RKO (cell line): ENCODE results near the gene TRPC6.
A peak's percentile ranks its signal among the peaks of the same experiment; 100 is the strongest.
"Not testable (repeated sequence)": the region's sequence is repeated elsewhere in the genome, so short reads cannot be mapped to it uniquely, and the experiment has no call there.

Experiments used
- DNase-seq: peaks from one replicate; pipeline ENCODE4 v3.0.0-alpha.2; 2016; ENCODE audit warnings: low spot score

Gene TRPC6

DNA sequence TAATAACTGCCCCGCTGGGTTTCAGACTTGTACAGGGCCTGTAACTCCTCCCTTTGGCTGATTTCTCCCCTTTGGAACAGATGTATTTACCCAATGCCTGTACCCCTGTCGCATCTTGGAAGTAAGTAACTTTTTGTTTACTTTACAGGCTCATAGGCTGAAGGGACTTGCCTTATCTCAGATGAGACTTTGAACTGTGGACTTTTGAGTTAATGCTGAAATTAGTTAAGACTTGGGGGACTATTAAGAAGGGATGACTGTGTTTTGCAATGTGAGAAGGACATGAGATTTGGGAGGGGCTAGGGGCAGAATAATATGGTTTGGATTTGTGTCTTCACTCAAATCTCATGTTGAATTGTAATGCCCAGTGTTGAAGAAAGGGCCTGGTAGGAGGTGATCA lies 62.0 kb downstream of the TRPC6 start:
- no peak for DNase-seq

- no peak for DNase-seq
Measured at GRCh38 chr11:101516546-101516945, 67.3 kb downstream of the TRPC6 start.

DNA sequence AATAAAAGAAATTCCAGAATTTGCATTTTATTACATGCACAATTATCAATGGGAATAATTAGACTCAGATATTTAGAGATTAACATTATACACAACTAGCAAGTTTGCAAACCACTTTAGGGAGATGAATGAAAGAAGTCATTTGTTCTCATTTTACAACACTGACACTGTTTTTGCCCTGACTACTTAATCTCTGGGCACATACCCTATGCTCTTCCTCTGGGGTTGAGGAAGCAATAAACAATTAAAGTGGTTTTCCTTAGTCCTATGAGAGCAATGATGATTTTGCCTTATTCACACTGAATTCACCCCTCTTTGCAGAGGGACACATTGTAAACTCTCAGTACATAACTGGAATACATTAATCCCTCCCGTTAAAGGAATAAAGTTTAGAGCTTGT lies 72.7 kb downstream of the TRPC6 start:
- no peak for DNase-seq

GRCh38 chr11:101510591-101510990 lies 73.2 kb downstream of the TRPC6 start:
- DNase-seq, result no peak

DNA sequence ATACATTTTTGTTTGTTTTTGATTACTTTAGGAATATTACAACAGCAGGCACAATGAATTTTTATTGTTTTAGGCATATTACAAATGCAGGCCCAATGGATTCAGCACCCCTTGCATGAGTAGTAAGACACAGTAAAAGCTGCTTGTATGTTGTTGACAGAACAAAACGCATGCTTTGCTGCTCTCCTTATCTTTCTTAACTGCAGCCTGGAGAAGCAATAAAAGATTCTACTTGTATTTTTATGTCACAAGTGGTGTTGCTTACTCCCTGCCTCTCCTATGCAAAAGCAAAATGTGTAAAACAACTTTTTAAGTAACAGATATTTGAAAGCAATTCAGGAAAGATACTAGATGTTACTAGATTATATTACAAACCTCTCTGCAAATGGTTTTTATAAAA lies 73.9 kb downstream of the TRPC6 start:
- no peak for DNase-seq

DNA sequence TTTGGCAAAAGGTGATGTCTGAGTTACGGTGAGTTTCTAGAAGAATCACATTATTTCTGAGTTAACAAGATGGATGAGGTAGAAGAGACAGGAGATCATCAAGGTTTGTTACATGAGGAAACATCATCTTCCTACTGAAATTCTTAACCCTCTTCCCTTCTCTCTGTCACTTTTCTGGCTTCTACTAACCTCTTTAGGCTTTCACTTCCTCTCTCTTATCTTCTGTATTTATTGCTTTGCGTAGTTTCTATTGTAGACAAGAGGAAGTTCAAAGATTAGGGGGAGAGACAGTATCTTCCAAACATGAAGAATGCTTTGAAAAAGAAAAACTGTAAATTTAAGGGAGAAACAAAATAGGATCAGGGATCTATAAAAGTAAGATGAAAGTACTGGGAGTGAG lies 75.4 kb downstream of the TRPC6 start:
- DNase-seq, result no peak

- DNase-seq, result no peak
Measured at GRCh38 chr11:101498891-101499290, 84.9 kb downstream of the TRPC6 start.

DNA sequence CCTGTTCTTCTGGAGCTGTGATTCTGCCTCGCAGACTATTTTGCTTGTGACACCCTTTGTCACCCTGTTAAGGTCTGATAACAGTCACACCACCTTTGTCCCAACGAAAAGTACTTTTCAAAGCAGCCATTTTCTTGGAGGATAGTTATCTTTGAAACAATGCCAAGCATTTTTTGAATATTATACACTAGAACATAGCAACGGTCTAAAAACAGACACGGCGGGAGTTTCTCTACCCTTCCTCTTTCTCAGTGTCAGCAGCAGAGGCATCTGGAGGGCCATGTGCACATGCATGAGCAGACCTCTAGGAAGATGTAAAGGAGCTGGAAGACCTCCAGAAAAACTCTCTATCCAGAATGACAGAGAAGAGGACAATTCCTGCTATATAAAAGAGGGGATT lies 86.5 kb downstream of the TRPC6 start:
- no peak for DNase-seq

GRCh38 chr11:101487775-101488174 lies 96.0 kb downstream of the TRPC6 start:
- peak; percentile 14 for DNase-seq

- DNase-seq, result no peak
Measured at GRCh38 chr11:101482556-101483124, 101.2 kb downstream of the TRPC6 start.

GRCh38 chr11:101478587-101479369 lies 105.0 kb downstream of the TRPC6 start:
- no peak for DNase-seq

DNA sequence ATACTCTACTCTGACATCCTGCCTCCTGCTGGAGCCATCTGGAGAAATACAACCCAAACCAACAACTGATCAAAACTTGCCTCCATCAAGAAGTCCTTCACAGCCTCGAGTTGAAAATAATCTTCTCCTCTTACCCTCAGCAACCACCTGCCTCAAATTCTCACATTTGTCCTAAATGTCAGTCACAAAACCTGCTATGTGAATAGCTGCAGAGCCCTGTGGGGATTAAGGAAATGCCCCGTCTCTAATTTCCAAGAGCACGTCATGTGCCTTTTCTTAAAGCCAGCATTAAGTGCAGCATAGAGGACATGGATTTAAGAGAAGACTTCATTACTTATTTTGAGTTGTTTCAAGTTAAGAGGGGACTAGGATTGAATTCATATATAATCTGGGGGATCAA lies 105.9 kb downstream of the TRPC6 start:
- no peak for DNase-seq

GRCh38 chr11:101476191-101476590 lies 107.6 kb downstream of the TRPC6 start:
- DNase-seq, result no peak

DNA sequence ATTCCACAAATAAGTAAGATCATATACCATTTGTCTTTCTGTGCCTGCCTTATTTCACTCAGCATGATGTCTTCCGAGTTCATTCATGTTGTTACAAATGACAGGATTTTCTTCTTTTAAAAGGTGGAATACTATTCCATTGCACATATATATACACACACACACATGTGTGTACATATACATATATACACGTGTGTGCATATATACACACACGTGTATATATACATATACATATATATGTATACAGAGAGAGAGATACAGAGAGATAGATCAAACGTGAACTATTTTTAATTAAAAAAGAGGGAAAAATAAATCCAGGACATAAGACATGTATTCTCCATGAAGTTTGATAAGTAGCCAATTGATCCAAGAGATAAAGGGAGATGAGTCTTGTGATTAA lies 108.1 kb downstream of the TRPC6 start:
- DNase-seq, result no peak

DNA sequence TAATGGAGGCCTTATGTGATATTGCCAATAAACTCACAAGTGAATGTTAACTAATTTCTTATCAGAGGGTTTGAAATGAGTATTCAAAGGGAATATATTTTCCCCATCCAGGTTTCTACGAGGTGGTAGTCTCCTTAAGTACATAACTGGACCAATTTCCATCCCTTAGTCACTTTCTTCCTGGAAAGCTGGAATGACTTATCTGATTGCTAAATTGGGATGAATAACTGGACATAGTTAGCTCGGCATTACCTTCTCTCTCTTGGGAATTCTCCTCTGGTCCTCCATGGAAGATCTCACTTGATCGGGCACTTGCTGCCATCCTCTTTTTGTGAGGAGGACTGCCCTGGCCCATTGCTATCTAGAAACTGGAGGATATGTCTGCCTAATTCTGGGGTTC lies 109.1 kb downstream of the TRPC6 start:
- no peak for DNase-seq

DNA sequence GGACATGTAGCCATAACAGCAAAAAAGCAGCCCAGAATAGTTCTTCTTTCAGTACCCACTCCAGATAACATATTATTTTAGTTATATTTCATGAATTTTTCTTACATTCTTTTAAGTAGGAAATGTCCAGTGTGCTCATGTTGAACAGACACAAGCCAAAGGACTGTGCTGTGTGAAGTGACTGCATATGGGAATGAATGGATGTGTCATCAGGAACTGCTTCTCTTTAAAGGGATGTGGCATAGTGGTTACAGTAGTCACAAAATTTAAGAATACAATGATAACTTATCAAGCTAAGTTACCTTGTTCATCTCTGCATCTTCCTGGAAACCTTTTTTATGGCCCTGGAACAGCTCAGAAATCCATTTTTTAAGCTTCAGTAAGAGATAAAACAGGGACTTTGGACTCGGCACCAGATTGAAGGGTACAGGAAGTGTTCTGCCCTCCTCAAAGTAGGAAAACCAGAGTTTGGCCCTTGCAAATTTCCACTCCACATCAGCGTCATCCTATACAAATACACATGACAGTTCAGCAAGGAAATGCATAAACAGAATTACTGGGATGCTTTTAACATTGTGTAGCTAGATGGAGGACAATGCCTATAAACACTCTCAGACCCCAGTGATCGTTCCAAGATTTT lies 112.8 kb downstream of the TRPC6 start:
- peak; percentile 20 for DNase-seq

DNA sequence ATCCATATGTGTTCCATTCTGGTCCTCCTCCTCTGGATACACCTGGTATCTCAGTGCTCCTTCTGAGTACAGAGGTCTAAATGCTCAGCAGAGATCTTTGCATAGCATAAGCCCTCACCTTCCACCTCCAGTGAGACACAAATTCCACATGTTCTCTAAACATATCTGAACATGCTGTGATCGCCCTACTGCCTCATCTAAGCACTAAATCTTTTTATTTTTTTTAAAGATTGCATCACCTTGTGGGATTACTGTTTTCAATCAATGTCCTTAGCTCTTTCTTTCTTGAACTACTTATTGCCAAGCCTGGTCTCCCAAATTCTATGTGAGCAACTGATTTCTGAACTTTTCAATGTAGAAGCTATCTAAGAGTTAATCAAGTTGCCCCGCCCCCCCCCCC lies 113.4 kb downstream of the TRPC6 start:
- no peak for DNase-seq

- no peak for DNase-seq
Measured at GRCh38 chr11:101466352-101466751, 117.5 kb downstream of the TRPC6 start.

GRCh38 chr11:101464388-101464787 lies 119.4 kb downstream of the TRPC6 start:
- not testable (repeated sequence) for DNase-seq

- no peak for DNase-seq
Measured at GRCh38 chr11:101459020-101459419, 124.8 kb downstream of the TRPC6 start.

DNA sequence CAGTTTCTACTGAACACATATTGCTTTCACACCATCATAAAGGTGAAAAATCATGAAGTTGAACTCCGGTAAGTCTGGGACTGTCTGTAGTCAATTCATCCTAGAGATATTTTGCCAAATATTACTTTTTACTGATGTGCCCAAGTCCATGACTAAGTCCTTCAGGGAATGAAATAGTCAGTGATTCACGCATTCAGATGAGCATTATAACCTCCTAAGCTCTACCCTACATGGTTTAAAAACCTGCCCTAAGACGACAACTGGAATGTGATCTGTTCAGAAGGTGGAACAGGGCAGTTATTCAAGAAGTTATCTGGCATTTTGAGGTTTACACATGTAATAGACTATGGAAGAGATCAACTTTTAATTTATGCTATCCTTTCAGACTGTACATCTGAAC lies 125.6 kb downstream of the TRPC6 start:
- DNase-seq, result peak; percentile 6

GRCh38 chr11:101456812-101457211 lies 127.0 kb downstream of the TRPC6 start:
- DNase-seq, result peak; percentile 38

DNA sequence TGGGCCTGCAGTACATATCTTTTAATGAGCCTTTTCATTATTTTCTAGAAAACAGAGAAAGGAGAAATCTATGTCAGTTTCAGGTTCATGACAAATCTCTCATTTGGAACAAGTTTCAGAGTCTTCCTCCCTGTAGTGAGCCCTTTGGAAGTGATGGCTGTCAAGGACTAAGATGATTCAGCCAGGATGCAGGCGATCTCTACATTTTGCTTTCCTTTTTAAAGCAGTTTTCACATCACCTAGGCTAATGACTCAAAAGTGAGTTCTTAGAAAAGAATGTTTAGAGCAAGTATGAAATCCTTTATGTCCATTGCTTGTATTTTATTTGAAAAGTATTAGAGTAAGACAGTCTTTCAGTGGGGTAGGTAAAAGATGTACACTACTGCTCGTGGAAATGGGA lies 130.1 kb downstream of the TRPC6 start:
- DNase-seq, result peak; percentile 19
